Gastrocnemius medialis (tissue), 4 donors: ENCODE data around the gene RALGAPA1. TPM values are rescaled to one million over a fixed set of nuclear protein-coding genes. Genes with fewer than 3 reads are reported as not detected.

ENCODE experiments used
- ATAC-seq, 2 donors: fragments of 150-250 bp; one replicate each; pipeline ENCODE4 v1.9.1; 2016
- DNase-seq, 2 donors: peaks; one replicate each; pipeline ENCODE4 v3.0.0-alpha.2; 2019
- H3K27ac ChIP-seq, 4 donors: fragments of 200-600 bp; sonication (generic); 1 replicate in 1 of 4; 2 replicates in 3 of 4; pipeline ENCODE4 v1.5.1; 2016 to 2018; ENCODE audit warnings: mild to moderate bottlenecking in 2 of 4, moderate library complexity in 1 of 4
- H3K27me3 ChIP-seq, 3 donors: fragments of 200-600 bp; sonication (generic) in 2 of 3; 1 replicate in 1 of 3; 2 replicates in 2 of 3; pipeline versions ENCODE4 v1.5.1 to v1.6.0; 2016 to 2019; ENCODE audit warnings: mild to moderate bottlenecking in 1 of 3, moderate library complexity in 1 of 3
- H3K36me3 ChIP-seq, 2 donors: fragments of 200-600 bp; sonication (generic) in 1 of 2; one replicate each; pipeline ENCODE4 v1.5.1; 2017 to 2018
- H3K4me1 ChIP-seq, 2 donors: fragments of 200-600 bp; sonication (generic) in 1 of 2; one replicate each; pipeline ENCODE4 v1.5.1; 2016 to 2017; ENCODE audit warnings: mild to moderate bottlenecking in 2 of 2
- H3K4me3 ChIP-seq, 4 donors: fragments of 200-600 bp; sonication (generic) in 3 of 4; 1 replicate in 1 of 4; 2 replicates in 3 of 4; pipeline ENCODE4 v1.5.1; 2016 to 2019; ENCODE audit warnings: mild to moderate bottlenecking in 2 of 4
- H3K9me3 ChIP-seq, 3 donors: fragments of 200-600 bp; sonication (generic) in 2 of 3; 1 replicate in 1 of 3; 2 replicates in 2 of 3; pipeline ENCODE4 v1.5.1; 2016 to 2019
- CTCF ChIP-seq, 5 experiments: fragments of 450-650 bp in 3 of 5; fragments of 200-600 bp in 2 of 5; sonication (generic) in 2 of 5; IDR thresholded peaks in 4 of 5; conservative IDR thresholded peaks in 1 of 5; 1 replicate in 4 of 5; 2 replicates in 1 of 5; pipeline ENCODE4 v1.5.1; 2016 to 2019; ENCODE audit warnings: antibody characterized with exemption in 5 of 5, mild to moderate bottlenecking in 3 of 5, moderate library complexity in 3 of 5
- POLR2A ChIP-seq, 2 donors: fragments of 450-650 bp; IDR thresholded peaks; one replicate each; pipeline ENCODE4 v1.6.1; 2017; ENCODE audit warnings: antibody characterized with exemption in 2 of 2, mild to moderate bottlenecking in 2 of 2, moderate library complexity in 2 of 2
- in situ Hi-C, 4 donors: fragments of 200-750 bp; cut with MboI; loops; one replicate each; pipeline versions ENCODE4 v1.15.0 to v1.8.0; 2017; ENCODE audit warnings: low sequenced_read_pairs in 4 of 4
- intact Hi-C: fragments of 100-400 bp; cut with DNase I; formaldehyde crosslinking; loops from one replicate; pipeline ENCODE4 v1.15.1; 2023; ENCODE audit warnings: low total_unique reads
- total RNA-seq, 4 donors: library from RNA; depleted of rRNA; stranded (reverse); fragments of >200 nt; gene quantifications; one replicate each; pipeline versions ENCODE4 v1.1.0 to v1.2.3, GENCODE V29; 2016

RALGAPA1 gene
- total RNA-seq, 4 donors from 2014 or later: 26.0 to 55.9 (median 30.2) TPM

GRCh38 chr14:35766036-35766699 lies 42.9 kb downstream of the RALGAPA1 start:
- in situ Hi-C loops (no loop called here), intact Hi-C loops (no loop called here)
- no peak overlapping the region for H3K4me3 ChIP-seq
- no peak overlapping the region for H3K27ac ChIP-seq
- no peaks in the 10 kb centered on the region for H3K4me1 ChIP-seq
- no peaks in the 10 kb centered on the region for H3K27me3 ChIP-seq
- TF ChIP-seq POLR2A (IDR thresholded peaks at IDR 0.05) (no peak), CTCF (IDR thresholded peaks at IDR 0.05 in 4 of 5, conservative IDR thresholded peaks at IDR 0.05 in 1 of 5) (no peak)
- H3K36me3 ChIP-seq: no peaks in the 10 kb centered on the region
- H3K9me3 ChIP-seq: no peaks in the 10 kb centered on the region
- DNase-seq: no peak
- ATAC-seq: no peak

GRCh38 chr14:35761922-35762321 lies 47.2 kb downstream of the RALGAPA1 start:
- no peak for TF ChIP-seq POLR2A (IDR thresholded peaks at IDR 0.05)
- TF ChIP-seq CTCF (IDR thresholded peaks at IDR 0.05 in 4 of 5, conservative IDR thresholded peaks at IDR 0.05 in 1 of 5): no peak
- Histone ChIP-seq H3K4me1 (no peaks in the 10 kb centered on the region), H3K27ac (no peak overlapping the region), H3K36me3 (peaks cover 0 to 23% of the 10 kb centered on the region in 2 donors), H3K27me3 (no peaks in the 10 kb centered on the region), H3K4me3 (no peak overlapping the region), H3K9me3 (no peaks in the 10 kb centered on the region)
- DNase-seq (no peak), ATAC-seq (no peak)
- intact Hi-C loops: no loop called here
- in situ Hi-C loops: no loop called here

- H3K36me3 ChIP-seq: peaks cover 0 to 41% of the 10 kb centered on the region in 2 donors
- intact Hi-C loops: no loop called here
These were observed 49.0 kb downstream of the RALGAPA1 start for GRCh38 chr14:35760143-35760542.

GRCh38 chr14:35758523-35759129 lies 50.5 kb downstream of the RALGAPA1 start:
- ATAC-seq: no peak

More at GRCh38 chr14:35760143-35760542, 49.0 kb downstream of the RALGAPA1 start:
- no peak for ATAC-seq
- H3K27ac ChIP-seq: no peak overlapping the region
- no peak overlapping the region for H3K4me3 ChIP-seq
- DNase-seq: no peak
- TF ChIP-seq POLR2A (IDR thresholded peaks at IDR 0.05): no peak
- no peak for TF ChIP-seq CTCF (IDR thresholded peaks at IDR 0.05 in 4 of 5, conservative IDR thresholded peaks at IDR 0.05 in 1 of 5)
- in situ Hi-C loops: no loop called here
- H3K4me1 ChIP-seq: no peaks in the 10 kb centered on the region
- no peaks in the 10 kb centered on the region for H3K9me3 ChIP-seq
- no peaks in the 10 kb centered on the region for H3K27me3 ChIP-seq

More at GRCh38 chr14:35758523-35759129, 50.5 kb downstream of the RALGAPA1 start:
- TF ChIP-seq CTCF (IDR thresholded peaks at IDR 0.05 in 4 of 5, conservative IDR thresholded peaks at IDR 0.05 in 1 of 5) (no peak), POLR2A (IDR thresholded peaks at IDR 0.05) (no peak)
- no peaks in the 10 kb centered on the region for H3K9me3 ChIP-seq
- H3K27me3 ChIP-seq: no peaks in the 10 kb centered on the region
- peaks cover 6 to 53% of the 10 kb centered on the region in 2 donors for H3K36me3 ChIP-seq
- H3K4me3 ChIP-seq: no peak overlapping the region
- in situ Hi-C loops (no loop called here), intact Hi-C loops (no loop called here)
- no peaks in the 10 kb centered on the region for H3K4me1 ChIP-seq
- no peak overlapping the region for H3K27ac ChIP-seq
- DNase-seq: no peak
